WTC11 (cell line): ENCODE results near the gene THBS2. TPM values are rescaled to one million over a fixed set of nuclear protein-coding genes. Genes with fewer than 3 reads are reported as not detected.

Source experiments
- ATAC-seq: fragments of 200-7000 bp; cut with Tn5 transposase; 2 replicates; pipeline ENCODE4 v1.10.0; 2021; ENCODE audit warnings: mild to moderate bottlenecking, moderate library complexity
- CTCF ChIA-PET: fragments of 300-600 bp; sonication (Branson Sonifier 250); formaldehyde crosslinking; loops from one replicate; lab custom pipeline; 2021; ENCODE audit warnings: antibody characterized with exemption; lab: Charles Lee
- POLR2A ChIA-PET: fragments of 350-600 bp; sonication (Branson Sonifier 250); formaldehyde crosslinking; loops from one replicate; lab custom pipeline; 2021; ENCODE audit warnings: antibody characterized with exemption; lab: Charles Lee
- DNase-seq: peaks from one replicate; pipeline ENCODE4 v3.0.0; 2021; ENCODE audit warnings: low spot score
- H3K27ac Mint-ChIP-seq: 2 replicates; pipeline ENCODE4 v1.8.0; 2021; ENCODE audit warnings: mixed read lengths
- H3K27me3 Mint-ChIP-seq: 2 replicates; pipeline ENCODE4 v1.8.0; 2021; ENCODE audit warnings: low read depth, mild to moderate bottlenecking, moderate library complexity, mixed read lengths
- H3K36me3 Mint-ChIP-seq: 2 replicates; pipeline ENCODE4 v1.8.0; 2021; ENCODE audit warnings: mixed read lengths
- H3K4me1 Mint-ChIP-seq: 2 replicates; pipeline ENCODE4 v1.8.0; 2022; ENCODE audit warnings: mixed read lengths
- H3K4me3 Mint-ChIP-seq: 2 replicates; pipeline ENCODE4 v1.8.0; 2021; ENCODE audit warnings: mild to moderate bottlenecking, moderate library complexity, mixed read lengths
- H3K9me3 Mint-ChIP-seq: 2 replicates; pipeline ENCODE4 v1.8.0; 2021; ENCODE audit warnings: mixed read lengths
- ATF3 ChIP-seq: sonication (generic); formaldehyde crosslinking; conservative IDR thresholded peaks from 2 replicates; pipeline ENCODE4 v1.8.1; 2022; ENCODE audit warnings: mild to moderate bottlenecking, missing genetic modification reagents
- CBFB ChIP-seq: sonication (generic); formaldehyde crosslinking; IDR thresholded peaks from 2 replicates; pipeline ENCODE4 v1.8.1; 2022; ENCODE audit warnings: mild to moderate bottlenecking, low read depth, missing genetic modification reagents
- CREB1 ChIP-seq: sonication (generic); formaldehyde crosslinking; IDR thresholded peaks from 2 replicates; pipeline ENCODE4 v1.8.0; 2023; ENCODE audit warnings: mild to moderate bottlenecking, missing genetic modification reagents
- CTCF ChIP-seq: fragments of 200-600 bp; IDR thresholded peaks from 2 replicates; pipeline ENCODE4 v1.8.0; 2022; ENCODE audit warnings: antibody characterized with exemption
- E2F1 ChIP-seq: sonication (generic); formaldehyde crosslinking; IDR thresholded peaks from 2 replicates; pipeline ENCODE4 v1.8.0; 2022; ENCODE audit warnings: mild to moderate bottlenecking, missing genetic modification reagents
- E2F5 ChIP-seq: sonication (generic); formaldehyde crosslinking; IDR thresholded peaks from 2 replicates; pipeline ENCODE4 v1.8.1; 2022; ENCODE audit warnings: mild to moderate bottlenecking, moderate library complexity, missing genetic modification reagents
- ELF4 ChIP-seq: sonication (generic); formaldehyde crosslinking; IDR thresholded peaks from 2 replicates; pipeline ENCODE4 v1.8.1; 2022; ENCODE audit warnings: low read depth, mild to moderate bottlenecking, moderate library complexity, missing genetic modification reagents
- FOXJ3 ChIP-seq: sonication (generic); formaldehyde crosslinking; IDR thresholded peaks from 2 replicates; pipeline ENCODE4 v1.9.0; 2021; ENCODE audit warnings: missing genetic modification reagents, mild to moderate bottlenecking, borderline replicate concordance
- FOXK1 ChIP-seq: sonication (generic); formaldehyde crosslinking; IDR thresholded peaks from 2 replicates; pipeline ENCODE4 v1.8.0; 2022; ENCODE audit warnings: mild to moderate bottlenecking, moderate library complexity, missing genetic modification reagents
- HMGA2 ChIP-seq: fragments of 250-450 bp; sonication (Bioruptor Pico); IDR thresholded peaks from 2 replicates; pipeline ENCODE4 v1.4.0; 2021; ENCODE audit warnings: mild to moderate bottlenecking, moderate library complexity
- IRF2 ChIP-seq: sonication (generic); formaldehyde crosslinking; IDR thresholded peaks from 2 replicates; pipeline ENCODE4 v1.8.0; 2022; ENCODE audit warnings: low read depth, missing genetic modification reagents, borderline replicate concordance
- MLX ChIP-seq: sonication (generic); formaldehyde crosslinking; IDR thresholded peaks from 2 replicates; pipeline ENCODE4 v1.8.1; 2023; ENCODE audit warnings: mild to moderate bottlenecking, missing genetic modification reagents, moderate library complexity
- NFE2L1 ChIP-seq: sonication (generic); formaldehyde crosslinking; IDR thresholded peaks from 2 replicates; pipeline ENCODE4 v1.8.1; 2023; ENCODE audit warnings: missing genetic modification reagents
- NR2C2 ChIP-seq: sonication (generic); formaldehyde crosslinking; IDR thresholded peaks from 2 replicates; pipeline ENCODE4 v1.8.0; 2022; ENCODE audit warnings: mild to moderate bottlenecking, missing genetic modification reagents
- OVOL2 ChIP-seq: fragments of 250-450 bp; sonication (Bioruptor Pico); IDR thresholded peaks from 2 replicates; pipeline ENCODE4 v1.9.0; 2021; ENCODE audit warnings: mild to moderate bottlenecking, borderline replicate concordance
- PRRX2 ChIP-seq: fragments of 250-450 bp; sonication (Bioruptor Pico); IDR thresholded peaks from 2 replicates; pipeline ENCODE4 v1.8.0; 2021; ENCODE audit warnings: mild to moderate bottlenecking
- SMAD3 ChIP-seq: sonication (generic); formaldehyde crosslinking; IDR thresholded peaks from 2 replicates; pipeline ENCODE4 v1.8.0; 2022; ENCODE audit warnings: missing genetic modification reagents, mild to moderate bottlenecking, borderline replicate concordance
- SP1 ChIP-seq: sonication (generic); formaldehyde crosslinking; conservative IDR thresholded peaks from 2 replicates; pipeline ENCODE4 v1.8.1; 2022; ENCODE audit warnings: missing genetic modification reagents
- ZBTB21 ChIP-seq: sonication (generic); formaldehyde crosslinking; IDR thresholded peaks from 2 replicates; pipeline ENCODE4 v1.8.1; 2023; ENCODE audit warnings: mild to moderate bottlenecking, missing genetic modification reagents, borderline replicate concordance
- ZNF263 ChIP-seq: sonication (generic); formaldehyde crosslinking; IDR thresholded peaks from 2 replicates; pipeline ENCODE4 v1.8.1; 2022; ENCODE audit warnings: low read depth, mild to moderate bottlenecking, moderate library complexity, missing genetic modification reagents
- ZNF281 ChIP-seq: sonication (generic); formaldehyde crosslinking; IDR thresholded peaks from 2 replicates; pipeline ENCODE4 v1.8.0; 2023; ENCODE audit warnings: mild to moderate bottlenecking, missing genetic modification reagents
- total RNA-seq: library from RNA; stranded (reverse); gene quantifications from 3 replicates; pipeline ENCODE4 v1.2.3, GENCODE V29; 2021

The THBS2 gene
- total RNA-seq, 1 experiment from 2014 or later, result 40.3 TPM

GRCh38 chr6:169231790-169232506, 21.7 kb downstream of the THBS2 start (continued):
- TF ChIP-seq SP1 (CRISPR knock-in tag) (no peak), MLX (CRISPR knock-in tag) (no peak)

- peaks cover 15% of the 10 kb centered on the region for H3K9me3 Mint-ChIP-seq
- H3K4me1 Mint-ChIP-seq, result no peaks in the 10 kb centered on the region
- no peak overlapping the region; the same call in 1 of the 2 replicates for H3K27ac Mint-ChIP-seq
- no peak for ATAC-seq
- H3K36me3 Mint-ChIP-seq, result peaks cover 66% of the 10 kb centered on the region
- no peak for DNase-seq
- no peaks in the 10 kb centered on the region for H3K27me3 Mint-ChIP-seq
- no peak overlapping the region for H3K4me3 Mint-ChIP-seq
- POLR2A ChIA-PET, result no interaction called here
- no peak for TF ChIP-seq ZNF263 (CRISPR knock-in tag)
- TF ChIP-seq, all 79 proteins: peak for 0
- CTCF ChIA-PET, result no interaction called here
These were observed 22.5 kb downstream of the THBS2 start for GRCh38 chr6:169230946-169231789.

- H3K36me3 Mint-ChIP-seq, result peaks cover 71% of the 10 kb centered on the region
- POLR2A ChIA-PET, result no interaction called here
- no peaks in the 10 kb centered on the region for H3K27me3 Mint-ChIP-seq
- CTCF ChIA-PET, result no interaction called here
- H3K9me3 Mint-ChIP-seq, result peaks cover 15% of the 10 kb centered on the region
- no peak overlapping the region for H3K27ac Mint-ChIP-seq
- DNase-seq (no peak), ATAC-seq (no peak)
- TF ChIP-seq ELF4, result no peak
- no peak for TF ChIP-seq E2F5
- no peak for TF ChIP-seq CBFB (CRISPR knock-in tag)
- TF ChIP-seq FOXJ3 (CRISPR knock-in tag), result no peak
- TF ChIP-seq ATF3 (CRISPR knock-in tag), result no peak
- TF ChIP-seq E2F1 (CRISPR knock-in tag), result no peak
- TF ChIP-seq SMAD3 (CRISPR knock-in tag), result no peak
- no peak for TF ChIP-seq HMGA2 (CRISPR knock-in tag)
- TF ChIP-seq NFE2L1 (CRISPR knock-in tag), result no peak
- TF ChIP-seq MLX (CRISPR knock-in tag), result no peak
- TF ChIP-seq NR2C2 (CRISPR knock-in tag), result no peak
- no peak for TF ChIP-seq PRRX2
- TF ChIP-seq OVOL2, result no peak
- no peak for TF ChIP-seq CREB1
- TF ChIP-seq IRF2 (CRISPR knock-in tag), result no peak
- no peak for TF ChIP-seq ZNF281 (CRISPR knock-in tag)
- no peak for TF ChIP-seq CTCF
- TF ChIP-seq ZBTB21, result no peak
- no peak for TF ChIP-seq FOXK1 (CRISPR knock-in tag)
- TF ChIP-seq, all 79 proteins: peak for 0
- Mint-ChIP-seq H3K4me1 (no peaks in the 10 kb centered on the region), H3K4me3 (no peak overlapping the region)
These were observed 23.4 kb downstream of the THBS2 start for GRCh38 chr6:169230322-169230665.
